Fibroblast of lung (primary cell): Measurements from ENCODE around the gene CCND3.

ENCODE experiments used
- EZH2 ChIP-seq: IDR thresholded peaks from 2 replicates; pipeline ENCODE4 v1.5.1; 2012; ENCODE audit warnings: low read length, control low read depth, mild to moderate bottlenecking; ENCODE audit errors: missing control alignments
- TF ChIP-seq, protein P1 (sequence below), 2 donors: IDR thresholded peaks in 1 of 2; conservative IDR thresholded peaks in 1 of 2; 1 replicate in 1 of 2; 2 replicates in 1 of 2; pipeline ENCODE4 v1.5.1; 2011 to 2012; ENCODE audit warnings: low read length in 2 of 2, control low read depth in 1 of 2, inconsistent platforms in 1 of 2, low read depth in 1 of 2, mild to moderate bottlenecking in 1 of 2

- TF ChIP-seq, protein P1, sequence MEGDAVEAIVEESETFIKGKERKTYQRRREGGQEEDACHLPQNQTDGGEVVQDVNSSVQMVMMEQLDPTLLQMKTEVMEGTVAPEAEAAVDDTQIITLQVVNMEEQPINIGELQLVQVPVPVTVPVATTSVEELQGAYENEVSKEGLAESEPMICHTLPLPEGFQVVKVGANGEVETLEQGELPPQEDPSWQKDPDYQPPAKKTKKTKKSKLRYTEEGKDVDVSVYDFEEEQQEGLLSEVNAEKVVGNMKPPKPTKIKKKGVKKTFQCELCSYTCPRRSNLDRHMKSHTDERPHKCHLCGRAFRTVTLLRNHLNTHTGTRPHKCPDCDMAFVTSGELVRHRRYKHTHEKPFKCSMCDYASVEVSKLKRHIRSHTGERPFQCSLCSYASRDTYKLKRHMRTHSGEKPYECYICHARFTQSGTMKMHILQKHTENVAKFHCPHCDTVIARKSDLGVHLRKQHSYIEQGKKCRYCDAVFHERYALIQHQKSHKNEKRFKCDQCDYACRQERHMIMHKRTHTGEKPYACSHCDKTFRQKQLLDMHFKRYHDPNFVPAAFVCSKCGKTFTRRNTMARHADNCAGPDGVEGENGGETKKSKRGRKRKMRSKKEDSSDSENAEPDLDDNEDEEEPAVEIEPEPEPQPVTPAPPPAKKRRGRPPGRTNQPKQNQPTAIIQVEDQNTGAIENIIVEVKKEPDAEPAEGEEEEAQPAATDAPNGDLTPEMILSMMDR (conservative IDR thresholded peaks at IDR 0.05 in 1 of 2, IDR thresholded peaks at IDR 0.05 in 1 of 2; ENCODE audit: low read depth in 1 of 2, low read length in 2 of 2) = no peak
- no peak for TF ChIP-seq EZH2
Measured at GRCh38 chr6:41917528-41917927, 24.1 kb downstream of the CCND3 start.
